DOHH2 (cell line): Measurements from ENCODE around the gene TCF20.

ENCODE experiments used
- H3F3A ChIP-seq: fragments of 200-600 bp; sonication (generic), shearing (Covaris generic); 2 replicates; pipeline ENCODE4 v1.6.0; 2016; ENCODE audit warnings: antibody characterized with exemption, mild to moderate bottlenecking; ENCODE audit not compliant: control insufficient read depth, insufficient read depth
- H3K27ac ChIP-seq: fragments of 200-600 bp; sonication (generic); 2 replicates; pipeline ENCODE4 v1.5.1; 2014; ENCODE audit warnings: low read depth, mild to moderate bottlenecking, low read length, moderate library complexity
- H3K27me3 ChIP-seq: fragments of 200-600 bp; sonication (generic); 2 replicates; pipeline ENCODE4 v1.6.1; 2014; ENCODE audit warnings: mild to moderate bottlenecking, low read length, mixed read lengths; ENCODE audit not compliant: control insufficient read depth
- H3K36me3 ChIP-seq: fragments of 200-600 bp; sonication (generic); 2 replicates; pipeline ENCODE4 v1.6.1; 2014; ENCODE audit warnings: mild to moderate bottlenecking, low read length, moderate library complexity, mixed read lengths; ENCODE audit not compliant: control insufficient read depth
- H3K4me1 ChIP-seq: fragments of 200-600 bp; sonication (generic); 2 replicates; pipeline ENCODE4 v1.6.1; 2014; ENCODE audit warnings: mild to moderate bottlenecking, low read length, mixed read lengths; ENCODE audit not compliant: control insufficient read depth
- H3K4me2 ChIP-seq: fragments of 200-600 bp; sonication (generic); 2 replicates; pipeline ENCODE4 v1.6.0; 2014; ENCODE audit warnings: mild to moderate bottlenecking, low read length, moderate library complexity
- H3K4me3 ChIP-seq: fragments of 200-600 bp; sonication (generic); 2 replicates; pipeline ENCODE4 v1.5.1; 2014; ENCODE audit warnings: mild to moderate bottlenecking, low read length, mixed read lengths
- H3K79me2 ChIP-seq: fragments of 200-600 bp; sonication (generic); 2 replicates; pipeline ENCODE4 v1.6.1; 2014; ENCODE audit warnings: mild to moderate bottlenecking, low read length, mixed read lengths; ENCODE audit not compliant: control insufficient read depth
- H3K9me2 ChIP-seq: fragments of 200-600 bp; sonication (generic); replicated peaks from 2 replicates; pipeline ENCODE4 v1.6.1; 2014; ENCODE audit warnings: mild to moderate bottlenecking, low read length, mixed read lengths; ENCODE audit not compliant: control insufficient read depth
- H3K9me3 ChIP-seq: fragments of 200-600 bp; sonication (generic); 2 replicates; pipeline ENCODE4 v1.6.1; 2014; ENCODE audit warnings: antibody characterized with exemption, low read length, mixed read lengths; ENCODE audit not compliant: control insufficient read depth, insufficient read depth
- H4K20me1 ChIP-seq: fragments of 200-600 bp; sonication (generic); 2 replicates; pipeline ENCODE4 v1.6.0; 2014; ENCODE audit warnings: low read depth, mild to moderate bottlenecking, antibody characterized with exemption, low read length, moderate library complexity; ENCODE audit not compliant: control insufficient read depth, insufficient read depth
- EZH2phosphoT487 ChIP-seq: fragments of 200-600 bp; sonication (generic); IDR thresholded peaks from 2 replicates; pipeline ENCODE4 v1.6.1; 2017; ENCODE audit warnings: borderline replicate concordance, mild to moderate bottlenecking, antibody characterized with exemption, low read length, moderate library complexity, mixed read lengths
- TF ChIP-seq, protein P1 (sequence below): fragments of 200-600 bp; sonication (generic); IDR thresholded peaks from one replicate; pipeline ENCODE4 v1.5.1; 2014; ENCODE audit warnings: antibody characterized with exemption, mild to moderate bottlenecking, low read depth, low read length; ENCODE audit not compliant: poor library complexity, severe bottlenecking

Gene TCF20

DNA sequence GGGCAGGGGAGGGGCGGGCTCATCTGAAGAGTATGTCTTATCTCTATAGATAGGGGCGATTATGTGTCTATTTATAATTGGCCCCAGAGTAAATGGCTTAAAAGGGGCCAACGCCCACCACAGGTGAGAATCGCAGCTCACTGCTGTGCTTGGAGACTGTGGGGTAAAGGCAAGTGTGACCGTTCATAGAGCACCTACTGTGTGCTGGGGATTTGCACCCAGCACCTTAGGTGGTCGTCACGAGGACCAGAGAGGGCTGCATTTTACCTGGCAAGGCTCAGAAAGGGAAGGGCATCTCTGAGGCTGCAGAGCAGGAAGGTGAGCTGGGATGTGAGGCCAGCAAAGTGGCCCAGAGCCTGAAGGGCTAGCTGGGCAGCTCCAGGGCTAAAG lies 13.7 kb upstream of the TCF20 start:
- no peaks in the 10 kb centered on the region; the same call in 1 of the 2 replicates for H3F3A ChIP-seq
- TF ChIP-seq, protein P1, sequence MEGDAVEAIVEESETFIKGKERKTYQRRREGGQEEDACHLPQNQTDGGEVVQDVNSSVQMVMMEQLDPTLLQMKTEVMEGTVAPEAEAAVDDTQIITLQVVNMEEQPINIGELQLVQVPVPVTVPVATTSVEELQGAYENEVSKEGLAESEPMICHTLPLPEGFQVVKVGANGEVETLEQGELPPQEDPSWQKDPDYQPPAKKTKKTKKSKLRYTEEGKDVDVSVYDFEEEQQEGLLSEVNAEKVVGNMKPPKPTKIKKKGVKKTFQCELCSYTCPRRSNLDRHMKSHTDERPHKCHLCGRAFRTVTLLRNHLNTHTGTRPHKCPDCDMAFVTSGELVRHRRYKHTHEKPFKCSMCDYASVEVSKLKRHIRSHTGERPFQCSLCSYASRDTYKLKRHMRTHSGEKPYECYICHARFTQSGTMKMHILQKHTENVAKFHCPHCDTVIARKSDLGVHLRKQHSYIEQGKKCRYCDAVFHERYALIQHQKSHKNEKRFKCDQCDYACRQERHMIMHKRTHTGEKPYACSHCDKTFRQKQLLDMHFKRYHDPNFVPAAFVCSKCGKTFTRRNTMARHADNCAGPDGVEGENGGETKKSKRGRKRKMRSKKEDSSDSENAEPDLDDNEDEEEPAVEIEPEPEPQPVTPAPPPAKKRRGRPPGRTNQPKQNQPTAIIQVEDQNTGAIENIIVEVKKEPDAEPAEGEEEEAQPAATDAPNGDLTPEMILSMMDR = no peak
- TF ChIP-seq EZH2phosphoT487 = no peak
- no peaks in the 10 kb centered on the region for H3K9me3 ChIP-seq
- no peak overlapping the region for H3K27ac ChIP-seq
- no peaks in the 10 kb centered on the region for H4K20me1 ChIP-seq
- H3K79me2 ChIP-seq = no peaks in the 10 kb centered on the region
- H3K36me3 ChIP-seq = no peaks in the 10 kb centered on the region
- no peak overlapping the region for H3K4me3 ChIP-seq
- H3K9me2 ChIP-seq = no peaks in the 10 kb centered on the region
- peaks cover 30% of the 10 kb centered on the region for H3K27me3 ChIP-seq
- peaks cover 29% of the 10 kb centered on the region for H3K4me1 ChIP-seq
- H3K4me2 ChIP-seq = peak overlapping the region; percentile 20; the same call in 1 of the 2 replicates

DNA sequence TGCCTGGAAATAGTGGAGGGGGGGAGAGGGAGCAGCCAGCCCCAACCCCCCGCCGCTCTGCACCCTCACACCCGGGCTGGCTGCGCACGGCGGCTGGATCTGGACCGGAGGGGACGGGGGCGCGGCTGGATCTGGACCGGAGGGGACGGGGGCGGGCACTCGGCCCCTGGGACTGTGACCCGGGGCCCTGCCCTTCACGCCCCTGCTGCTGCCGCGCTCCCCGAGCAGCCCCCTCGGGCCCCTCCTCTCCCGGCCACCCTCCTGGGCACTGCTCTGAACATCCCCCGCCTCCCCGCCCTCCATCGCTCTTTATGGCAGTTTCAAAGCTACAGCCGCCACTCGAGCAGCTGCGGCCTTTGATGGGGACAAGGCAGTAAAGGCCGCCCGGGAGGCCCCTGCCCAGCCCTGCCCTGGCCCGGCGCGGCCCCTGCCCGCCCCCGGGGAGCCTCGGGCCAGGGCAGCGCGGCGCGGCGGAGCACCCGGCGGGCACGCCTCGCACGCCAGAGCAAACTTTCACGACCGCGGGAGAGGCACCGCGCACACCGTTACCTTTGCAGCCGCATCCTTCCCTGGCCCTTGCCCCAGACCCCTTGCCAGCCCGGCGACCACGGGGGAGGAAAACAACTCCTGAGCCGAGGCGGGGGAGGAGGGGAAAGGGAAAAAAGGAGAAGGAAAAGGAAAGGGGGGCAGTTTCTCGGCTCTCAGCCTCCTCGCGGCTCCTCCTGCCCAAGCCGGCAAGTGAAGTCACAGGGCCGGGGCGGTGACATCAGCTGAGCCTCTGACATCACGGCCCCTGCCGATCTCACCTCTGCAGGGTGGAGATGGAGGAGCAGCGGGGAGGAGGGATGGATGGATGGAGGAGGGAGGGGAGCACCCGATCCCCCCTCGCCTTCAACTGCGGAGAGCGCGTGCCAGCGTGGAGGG lies 13.1 kb upstream of the TCF20 start:
- no peaks in the 10 kb centered on the region for H3K9me3 ChIP-seq
- H3K4me1 ChIP-seq = peaks cover 29% of the 10 kb centered on the region
- peak overlapping the region; percentile 20; the same call in 1 of the 2 replicates for H3K4me2 ChIP-seq
- H3K27me3 ChIP-seq = peaks cover 30% of the 10 kb centered on the region
- no peaks in the 10 kb centered on the region for H3K9me2 ChIP-seq
- TF ChIP-seq, protein P1 = no peak
- TF ChIP-seq EZH2phosphoT487 = 0 out of 2 replicates have a peak, but pooled peaks have one; percentile 36
- no peaks in the 10 kb centered on the region for H3K36me3 ChIP-seq
- H3K27ac ChIP-seq = no peak overlapping the region
- H3K4me3 ChIP-seq = no peak overlapping the region
- no peaks in the 10 kb centered on the region for H4K20me1 ChIP-seq
- no peaks in the 10 kb centered on the region for H3F3A ChIP-seq
- H3K79me2 ChIP-seq = no peaks in the 10 kb centered on the region

DNA sequence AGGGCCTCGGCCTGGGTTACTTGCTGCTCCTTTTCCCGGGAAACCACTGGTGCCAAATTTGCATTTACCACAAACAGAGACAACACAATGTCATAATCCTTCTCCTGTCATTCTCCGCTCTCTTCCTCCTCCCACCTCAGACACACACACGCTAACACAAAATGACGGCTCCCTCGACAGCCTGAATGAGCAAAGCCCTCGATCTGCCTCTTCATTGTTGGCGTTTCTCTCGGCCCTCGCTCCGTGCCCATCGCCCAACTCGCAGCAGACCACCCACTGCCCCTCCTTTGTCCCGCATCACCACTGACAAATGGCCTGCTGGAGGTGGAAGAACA lies 12.5 kb upstream of the TCF20 start:
- Histone ChIP-seq H3F3A (no peaks in the 10 kb centered on the region), H3K9me3 (no peaks in the 10 kb centered on the region), H3K4me1 (peaks cover 29% of the 10 kb centered on the region), H3K79me2 (no peaks in the 10 kb centered on the region), H3K27ac (no peak overlapping the region), H3K9me2 (no peaks in the 10 kb centered on the region), H3K27me3 (peaks cover 30% of the 10 kb centered on the region), H4K20me1 (no peaks in the 10 kb centered on the region), H3K4me3 (no peak overlapping the region), H3K4me2 (no peak overlapping the region), H3K36me3 (no peaks in the 10 kb centered on the region)
- TF ChIP-seq, protein P1 = no peak
- TF ChIP-seq EZH2phosphoT487 = no peak
